ENCODE measurements around the gene ZC3H7A.

DNA sequence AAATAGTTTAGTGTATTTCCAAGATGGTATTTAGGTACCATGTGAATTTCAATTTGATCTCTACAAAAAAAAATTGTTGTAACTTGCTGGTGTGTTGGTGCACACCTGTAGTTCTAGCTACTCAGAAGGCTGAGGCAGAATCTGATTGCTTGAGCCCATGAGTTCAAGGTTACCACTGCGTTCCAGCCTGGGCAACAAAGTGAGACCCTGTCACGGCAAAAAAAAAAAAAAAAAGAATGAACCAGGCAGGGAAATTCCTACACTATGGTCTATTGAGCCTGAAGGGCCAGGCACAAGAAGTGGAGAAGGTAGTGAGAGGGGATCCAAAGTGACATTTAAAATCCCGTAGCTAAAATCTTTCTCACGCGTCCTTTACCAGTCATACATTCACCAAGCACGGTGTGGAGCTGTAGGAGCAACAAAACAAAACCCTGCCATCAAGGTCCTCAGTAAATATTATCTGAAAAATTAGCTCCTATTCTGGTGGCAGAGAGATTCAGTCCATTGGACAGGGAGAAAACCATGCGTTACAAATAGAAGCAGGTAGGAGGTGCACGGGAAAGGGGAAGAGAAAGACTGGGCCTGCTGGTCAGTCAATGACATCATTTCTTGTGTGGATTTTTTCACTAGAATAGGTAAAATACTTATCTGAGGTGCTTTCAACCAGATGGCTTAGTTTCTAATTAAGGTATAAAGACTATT, 81.7 kb downstream of the ZC3H7A start:
- TF ChIP-seq, protein P1, sequence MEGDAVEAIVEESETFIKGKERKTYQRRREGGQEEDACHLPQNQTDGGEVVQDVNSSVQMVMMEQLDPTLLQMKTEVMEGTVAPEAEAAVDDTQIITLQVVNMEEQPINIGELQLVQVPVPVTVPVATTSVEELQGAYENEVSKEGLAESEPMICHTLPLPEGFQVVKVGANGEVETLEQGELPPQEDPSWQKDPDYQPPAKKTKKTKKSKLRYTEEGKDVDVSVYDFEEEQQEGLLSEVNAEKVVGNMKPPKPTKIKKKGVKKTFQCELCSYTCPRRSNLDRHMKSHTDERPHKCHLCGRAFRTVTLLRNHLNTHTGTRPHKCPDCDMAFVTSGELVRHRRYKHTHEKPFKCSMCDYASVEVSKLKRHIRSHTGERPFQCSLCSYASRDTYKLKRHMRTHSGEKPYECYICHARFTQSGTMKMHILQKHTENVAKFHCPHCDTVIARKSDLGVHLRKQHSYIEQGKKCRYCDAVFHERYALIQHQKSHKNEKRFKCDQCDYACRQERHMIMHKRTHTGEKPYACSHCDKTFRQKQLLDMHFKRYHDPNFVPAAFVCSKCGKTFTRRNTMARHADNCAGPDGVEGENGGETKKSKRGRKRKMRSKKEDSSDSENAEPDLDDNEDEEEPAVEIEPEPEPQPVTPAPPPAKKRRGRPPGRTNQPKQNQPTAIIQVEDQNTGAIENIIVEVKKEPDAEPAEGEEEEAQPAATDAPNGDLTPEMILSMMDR (conservative IDR thresholded peaks at IDR 0.05; ENCODE audit: low read length): peak; percentile 25; the same call in 1 of the 2 replicates
- TF ChIP-seq EZH2phosphoT487 (IDR thresholded peaks at IDR 0.05; ENCODE audit: borderline replicate concordance, low read depth, low read length): no peak
